ENCODE data around the gene PCMTD2. TPM values are rescaled to one million over a fixed set of nuclear protein-coding genes. Genes with fewer than 3 reads are reported as not detected.
A peak's percentile ranks its signal among the peaks of the same experiment; 100 is the strongest.
"Not testable (repeated sequence)": the region's sequence is repeated elsewhere in the genome, so short reads cannot be mapped to it uniquely, and the experiment has no call there.

The PCMTD2 gene
- total and polyA plus RNA-seq, 2 of the 8 experiments (the other 6 are each of a cell fraction or from before 2014, with no cell fraction given): 21.4 to 55.1 TPM

DNA sequence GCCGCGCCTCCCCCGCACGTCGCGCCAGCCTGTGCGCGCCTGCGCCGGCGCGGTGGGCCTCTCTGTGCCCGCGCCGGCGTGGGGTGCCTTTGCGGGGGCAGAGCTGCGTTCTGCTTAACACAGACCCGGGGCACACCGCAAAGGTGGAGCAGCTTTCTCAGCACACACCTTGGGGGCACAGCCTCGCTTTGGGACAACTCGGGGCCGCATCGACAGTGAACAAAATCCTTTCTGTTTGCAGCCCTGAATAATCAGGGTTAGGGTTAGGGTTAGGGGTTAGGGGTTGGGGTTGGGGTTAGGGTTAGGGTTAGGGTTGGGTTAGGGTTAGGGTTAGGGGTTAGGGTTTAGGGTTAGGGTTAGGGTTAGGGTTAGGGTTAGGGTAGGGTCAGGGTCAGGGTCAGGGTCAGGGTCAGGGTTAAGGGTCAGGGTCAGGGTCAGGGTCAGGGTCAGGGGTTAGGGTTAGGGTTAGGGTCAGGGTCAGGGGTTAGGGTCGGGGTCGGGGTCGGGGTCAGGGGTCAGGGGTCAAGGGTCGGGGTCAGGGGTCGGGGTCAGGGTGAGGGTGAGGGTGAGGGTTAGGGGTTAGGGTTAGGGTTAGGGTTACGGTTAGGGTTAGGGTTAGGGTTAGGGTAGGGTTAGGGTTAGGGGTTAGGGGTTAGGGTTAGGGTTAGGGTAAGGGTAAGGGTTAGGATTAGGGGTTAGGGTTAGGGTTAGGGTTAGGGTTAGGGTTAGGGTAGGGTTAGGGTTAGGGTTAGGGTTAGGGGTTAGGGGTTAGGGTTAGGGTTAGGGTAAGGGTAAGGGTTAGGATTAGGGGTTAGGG, 31.1 kb downstream of the PCMTD2 start:
- H2BK120ac ChIP-seq (replicated peaks; ENCODE audit: low read depth, low read length); H3K56ac ChIP-seq (replicated peaks; ENCODE audit: insufficient read length, low read depth, low read length); H2AFZ ChIP-seq (ENCODE audit: low read length); H4K91ac ChIP-seq (replicated peaks; ENCODE audit: insufficient read length, low read length); H3K27me3 ChIP-seq (replicated peaks in 1 of 4; ENCODE audit: control insufficient read depth in 3 of 4, extremely low read depth in 1 of 4, insufficient read depth in 3 of 4, low read length in 3 of 4); H2BK5ac ChIP-seq (ENCODE audit: low read depth, low read length); H3K79me2 ChIP-seq (ENCODE audit: control insufficient read depth in 1 of 2, insufficient read depth in 2 of 2, low read length in 2 of 2); H2BK12ac ChIP-seq (ENCODE audit: low read depth, low read length); H3K4me1 ChIP-seq (replicated peaks in 1 of 4; ENCODE audit: control insufficient read depth in 3 of 4, insufficient read depth in 4 of 4, low read length in 3 of 4); H2AK5ac ChIP-seq (ENCODE audit: low read depth, low read length); DNase-seq (ENCODE audit: low read depth in 1 of 2, low spot score in 2 of 2); H3K4ac ChIP-seq (replicated peaks; ENCODE audit: insufficient read length, low read depth, low read length); H3K18ac ChIP-seq (ENCODE audit: extremely low read depth, low read length); POLR2A ChIA-PET (ENCODE audit: partially characterized antibody); H2BK15ac ChIP-seq (ENCODE audit: low read length); H3K4me3 ChIP-seq (ENCODE audit: extremely low read depth in 1 of 4, insufficient read depth in 2 of 4, low read depth in 3 of 4, low read length in 4 of 4); H3K36me3 ChIP-seq (ENCODE audit: control insufficient read depth in 2 of 4, insufficient read depth in 4 of 4, low read length in 3 of 4); H3K4me2 ChIP-seq (ENCODE audit: insufficient read depth in 1 of 2, low read depth in 2 of 2, low read length in 2 of 2); H4K20me1 ChIP-seq (replicated peaks in 1 of 2; ENCODE audit: control insufficient read depth in 1 of 2, insufficient read depth in 2 of 2, low read length in 2 of 2); H2BK20ac ChIP-seq (ENCODE audit: low read length); H3K23ac ChIP-seq (ENCODE audit: insufficient read length); H3K14ac ChIP-seq (ENCODE audit: insufficient read length); H3K9ac ChIP-seq (replicated peaks in 1 of 4; ENCODE audit: extremely low read depth in 1 of 4, low read depth in 3 of 4, low read length in 3 of 4); H3K79me1 ChIP-seq (ENCODE audit: low read depth, low read length); FAIRE-seq; H4K5ac ChIP-seq (ENCODE audit: insufficient read length, low read depth, low read length); H3K27ac ChIP-seq (ENCODE audit: low read depth, low read length): not testable (repeated sequence)
- H4K8ac ChIP-seq (ENCODE audit: extremely low read depth, insufficient read depth, low read length): peak overlapping the region; percentile 91; the same call in 1 of the 2 replicates
- 0 out of 2 replicates have a peak, but pooled peaks have one; percentile 37 for TF ChIP-seq POLR2AphosphoS5 (IDR thresholded peaks at IDR 0.05; ENCODE audit: low read depth, low read length)
- 100% methylated on average over 1 to 4 of the region's 30 CpGs for WGBS, 2 experiments (ENCODE audit: extremely low coverage in 1 of 2, insufficient coverage in 1 of 2, insufficient read length in 1 of 2, insufficient replicate concordance in 2 of 2, low coverage in 1 of 2, low lambda C conversion rate in 2 of 2, missing lambda C conversion rate in 1 of 2)
- H3K23me2 ChIP-seq (ENCODE audit: low read depth, low read length): peaks cover 10% of the 10 kb centered on the region; the same call in 1 of the 2 replicates
- H3K9me3 ChIP-seq (ENCODE audit: insufficient read depth in 2 of 2, low read depth in 1 of 2, low read length in 1 of 2): peaks cover 25 to 40% of the 10 kb centered on the region in 2 experiments
- CTCF ChIA-PET (ENCODE audit: partially characterized antibody): interaction anchor here (0.6 to 1.5 kb wide), 4 partner anchors 32 to 271 kb away, joined by 3 to 5 read pairs (median 4); no protein-coding TSS in a partner anchor
